GM18517 (cell line): ENCODE results near the gene GSC2.

Source experiments
- ATAC-seq: cut with Tn5 transposase; IDR thresholded peaks from one replicate; pipeline ENCODE4 v1.9.1; 2021; ENCODE audit warnings: mild to moderate bottlenecking, moderate library complexity; ENCODE audit not compliant: unreplicated experiment

The GSC2 gene, protein sequence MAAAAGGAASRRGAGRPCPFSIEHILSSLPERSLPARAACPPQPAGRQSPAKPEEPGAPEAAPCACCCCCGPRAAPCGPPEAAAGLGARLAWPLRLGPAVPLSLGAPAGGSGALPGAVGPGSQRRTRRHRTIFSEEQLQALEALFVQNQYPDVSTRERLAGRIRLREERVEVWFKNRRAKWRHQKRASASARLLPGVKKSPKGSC

DNA sequence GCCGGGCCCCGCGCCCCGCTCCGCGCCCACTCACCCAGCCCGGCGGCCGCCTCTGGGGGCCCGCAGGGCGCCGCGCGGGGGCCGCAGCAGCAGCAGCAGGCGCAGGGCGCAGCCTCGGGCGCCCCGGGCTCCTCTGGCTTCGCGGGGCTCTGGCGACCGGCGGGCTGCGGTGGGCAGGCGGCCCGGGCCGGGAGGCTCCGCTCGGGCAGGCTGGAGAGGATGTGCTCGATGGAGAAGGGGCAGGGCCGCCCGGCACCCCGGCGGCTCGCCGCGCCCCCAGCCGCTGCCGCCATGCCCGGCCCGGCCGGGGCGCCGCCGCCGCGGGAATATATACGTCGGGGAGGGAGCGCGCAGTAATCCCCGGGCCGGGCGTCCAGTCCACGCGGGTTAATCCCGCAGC is at the start of gene GSC2:
TSS of gene GSC2 (minus strand) at position 302 of the 400 bp plus-strand sequence. CDS start at position 293, 9 bp downstream.
- no peak for ATAC-seq

DNA sequence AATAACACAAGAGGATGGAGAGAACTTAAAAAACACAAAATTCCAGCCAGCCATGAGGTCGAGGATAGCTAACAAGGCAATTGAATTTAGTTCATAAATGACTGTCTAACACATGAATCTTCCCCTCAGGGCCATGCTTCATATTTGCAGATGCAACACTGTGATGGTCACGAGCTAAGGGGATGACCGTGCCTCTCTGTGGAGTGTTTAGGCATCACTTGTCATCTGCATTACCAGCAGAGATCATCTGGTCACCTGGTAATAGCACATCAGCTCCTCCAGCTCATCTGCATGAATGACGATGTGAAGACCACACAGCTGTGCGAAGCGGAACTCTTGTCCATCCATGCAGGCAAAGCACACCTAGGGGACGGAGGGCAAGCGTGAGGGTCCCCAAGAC is 49.4 kb upstream of the GSC2 start:
- ATAC-seq = no peak

DNA sequence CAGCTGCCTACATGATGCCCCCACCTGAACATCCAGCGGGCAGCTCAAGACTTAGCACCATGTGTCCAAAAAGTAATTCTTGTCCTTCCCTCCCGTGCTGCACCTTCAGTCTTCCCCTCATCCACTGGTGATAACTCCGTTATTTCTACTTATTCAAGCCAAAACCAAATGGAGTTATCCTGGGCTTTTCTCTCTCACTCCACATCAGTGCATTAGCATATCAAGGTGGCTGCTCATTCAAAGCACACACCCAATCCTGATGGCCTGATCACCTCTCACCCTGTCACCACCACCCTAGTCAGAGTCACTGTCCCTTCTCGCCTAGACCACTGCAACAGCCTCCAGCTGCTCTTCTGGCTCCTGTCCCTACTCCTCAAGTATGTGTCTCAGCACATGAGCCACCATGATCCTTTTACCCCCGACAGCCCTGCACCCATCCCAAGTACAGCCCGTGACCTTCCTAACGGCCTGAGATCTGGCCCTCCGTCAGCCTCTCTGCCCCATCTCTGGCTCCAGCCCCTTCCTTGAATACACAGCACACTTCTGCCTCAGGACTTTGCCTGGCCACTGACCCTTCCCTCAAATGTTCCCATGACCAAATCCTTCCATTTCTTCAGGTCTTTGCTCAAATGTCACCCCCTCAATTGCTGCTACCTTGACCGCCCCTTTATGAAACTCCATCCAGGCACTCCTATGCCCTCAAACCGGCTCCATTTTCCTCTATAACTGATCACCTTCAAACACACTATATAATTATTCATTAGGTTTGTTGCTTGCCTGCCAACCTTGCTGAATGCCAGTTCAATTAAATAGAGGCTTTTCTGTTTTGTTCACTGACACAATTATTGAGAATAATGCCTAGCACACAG is 48.1 kb upstream of the GSC2 start:
- ATAC-seq = no peak

DNA sequence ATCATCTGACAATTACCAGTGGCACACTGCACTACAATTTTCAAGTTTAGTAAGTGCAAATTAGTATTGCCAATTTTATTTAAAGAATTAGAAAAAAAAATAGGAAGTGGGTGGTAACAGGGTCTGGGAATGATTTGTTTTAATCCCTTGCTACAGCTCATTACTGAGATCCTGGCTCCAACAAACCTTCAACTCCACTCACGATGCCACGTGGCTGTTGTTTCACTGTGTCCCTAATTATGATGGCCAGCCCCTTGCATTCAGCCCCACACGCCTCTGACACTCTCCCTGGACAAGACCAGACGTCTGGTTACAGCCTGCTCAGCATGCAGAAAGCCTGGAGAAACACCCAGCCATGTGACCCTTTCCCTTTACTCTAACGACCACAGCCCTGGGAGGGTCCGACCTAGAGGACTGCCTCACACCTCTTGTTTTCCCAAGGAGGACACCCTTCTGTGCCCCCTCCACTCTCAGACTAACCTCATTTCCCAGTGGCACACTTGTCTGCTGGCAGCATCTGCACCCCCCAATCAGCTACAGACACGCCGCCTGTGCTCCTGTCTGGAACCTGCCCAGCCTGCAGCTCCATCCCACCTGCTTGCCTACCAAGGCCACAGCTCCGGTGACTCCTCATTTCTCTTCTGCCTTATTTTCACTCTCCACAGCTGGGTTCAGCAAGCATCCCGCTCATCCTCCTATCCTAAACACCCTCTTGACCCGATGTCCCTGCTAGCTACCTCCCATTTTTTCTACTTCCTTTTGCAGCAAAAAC is 46.9 kb upstream of the GSC2 start:
- ATAC-seq = no peak

DNA sequence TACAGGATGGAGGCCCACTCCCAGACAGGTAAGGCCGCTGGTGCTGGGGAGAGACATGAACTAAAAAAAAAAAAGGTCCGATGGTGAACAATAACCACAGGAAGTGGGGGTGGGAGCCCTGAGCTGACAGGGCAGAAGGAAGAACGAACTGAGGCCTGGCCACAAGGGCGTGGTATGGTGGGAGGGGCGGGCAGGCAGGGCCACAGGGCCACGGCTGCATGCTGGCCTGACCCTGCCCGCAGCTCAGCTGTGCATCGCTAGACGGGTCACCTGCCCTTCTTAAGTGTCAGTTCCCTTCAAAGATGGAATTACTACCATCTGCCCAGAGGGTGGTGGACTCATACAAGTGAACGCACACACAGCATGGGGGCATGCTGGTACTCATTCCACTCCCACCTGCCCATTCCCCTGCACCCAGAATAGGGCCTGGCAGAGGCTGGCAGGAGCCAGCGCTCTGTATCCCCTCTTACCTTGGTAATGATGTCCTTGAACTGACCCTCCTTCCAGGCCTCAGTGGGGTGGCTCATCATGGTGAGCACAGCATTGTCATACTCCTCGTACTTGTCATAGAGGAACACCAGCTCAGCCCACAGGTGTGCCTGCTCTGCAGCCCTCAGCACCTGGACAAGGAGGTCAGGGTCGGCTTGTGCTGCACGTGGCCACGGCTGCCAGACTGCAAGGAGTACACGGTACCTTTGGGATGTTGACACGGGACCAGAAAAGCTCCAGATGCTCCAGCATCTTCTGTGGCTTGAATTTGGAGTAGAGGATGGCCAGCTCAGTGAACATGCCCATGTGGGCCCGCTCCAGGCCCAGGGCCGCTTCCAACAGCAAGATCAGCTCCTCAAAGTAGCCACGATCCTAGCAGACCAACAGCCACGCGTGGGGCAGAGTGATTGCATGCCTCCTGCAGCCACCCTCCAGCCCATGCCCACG is 46.0 kb upstream of the GSC2 start:
- no peak for ATAC-seq

DNA sequence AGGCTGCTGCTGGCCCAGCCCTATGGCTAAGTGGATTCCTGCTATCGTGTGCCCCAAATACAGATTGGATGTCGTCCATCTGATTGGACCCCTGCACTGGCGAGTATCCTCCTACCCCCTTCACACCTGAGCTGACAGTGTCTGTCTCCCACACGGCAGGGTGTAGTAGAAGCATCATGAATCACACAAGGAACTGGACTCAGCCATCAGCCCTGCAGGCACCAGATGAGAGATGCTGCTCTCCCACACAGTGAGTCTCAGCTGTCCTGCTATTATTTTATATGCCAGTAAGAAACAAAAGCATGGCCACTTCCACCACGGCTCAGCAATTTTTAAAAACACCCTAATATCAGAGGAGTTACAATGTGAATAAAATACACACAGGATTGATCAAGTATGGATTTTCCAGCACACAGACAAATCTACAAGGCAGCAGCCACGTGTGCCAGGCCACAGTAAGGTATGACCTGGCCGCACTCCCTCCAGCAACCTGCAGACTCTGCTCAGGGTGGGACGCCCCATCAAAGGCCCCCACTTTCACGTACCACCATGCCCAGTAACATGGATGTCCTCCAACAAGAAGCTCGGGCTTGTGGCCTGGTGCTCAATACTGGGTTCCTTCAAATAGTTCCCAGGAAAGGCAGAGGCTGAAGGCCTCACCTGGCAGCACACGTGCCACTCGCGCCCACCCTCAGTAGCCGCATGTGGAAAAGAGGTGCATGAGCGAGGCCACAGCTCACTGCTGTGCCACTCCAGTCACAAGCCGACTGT is 44.9 kb upstream of the GSC2 start:
- ATAC-seq = no peak

DNA sequence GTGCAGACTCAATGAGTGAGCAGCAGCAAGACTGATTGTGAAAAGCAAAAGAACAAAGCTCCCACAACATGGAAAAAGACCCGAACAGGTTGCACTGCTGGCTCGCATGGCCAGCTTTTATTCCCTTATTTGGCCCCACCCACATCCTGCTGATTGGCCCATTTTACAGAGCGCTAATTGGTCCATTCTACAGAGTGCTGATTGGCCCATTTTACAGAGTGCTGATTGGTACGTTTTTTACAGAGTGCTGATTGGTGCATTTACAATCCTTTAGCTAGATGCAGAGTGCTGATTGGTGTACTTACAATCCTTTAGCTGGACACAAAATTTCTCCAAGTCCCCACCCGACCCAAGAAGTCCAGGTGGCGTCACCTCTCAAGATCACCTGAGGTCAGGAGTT is 43.8 kb upstream of the GSC2 start:
- ATAC-seq = no peak

DNA sequence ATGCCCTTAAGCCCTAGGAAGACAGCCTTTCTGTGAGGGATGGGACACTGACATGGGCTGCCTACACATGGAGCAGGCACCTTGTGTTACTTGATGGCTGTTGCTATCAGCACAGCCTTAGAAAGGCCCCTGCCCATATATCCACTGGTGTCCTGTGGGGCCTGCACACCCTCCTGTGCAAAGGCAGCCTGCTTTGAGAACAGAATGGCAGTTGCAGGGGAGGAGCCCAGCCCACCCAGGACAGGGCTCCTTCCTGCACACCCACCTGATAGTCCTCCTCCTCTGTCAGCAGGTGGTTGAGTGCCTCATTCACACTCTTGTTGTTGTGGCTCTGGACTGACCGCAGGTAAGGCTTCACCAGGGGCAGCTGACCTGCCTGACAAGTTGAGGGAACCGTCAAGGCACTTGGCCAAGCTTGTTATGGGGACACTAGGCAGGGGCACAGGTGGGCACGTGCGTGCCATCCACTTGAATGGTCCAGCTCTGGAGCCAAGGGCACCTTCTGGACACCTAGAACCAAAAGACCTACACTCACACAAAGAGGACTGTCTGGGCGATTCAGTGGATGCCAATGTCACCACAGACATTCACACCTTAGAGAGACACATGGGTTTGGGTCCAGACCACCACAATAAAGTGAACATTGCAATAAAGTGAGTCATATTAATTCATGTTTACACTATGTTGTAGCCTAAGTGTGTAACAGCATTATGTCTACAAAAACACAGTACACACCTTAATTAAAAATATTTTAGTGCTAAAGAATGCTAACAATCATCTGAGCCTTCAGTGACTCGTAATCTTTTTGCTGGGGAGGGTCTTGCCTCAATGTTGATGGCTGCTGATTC is 37.8 kb upstream of the GSC2 start:
- ATAC-seq = no peak

DNA sequence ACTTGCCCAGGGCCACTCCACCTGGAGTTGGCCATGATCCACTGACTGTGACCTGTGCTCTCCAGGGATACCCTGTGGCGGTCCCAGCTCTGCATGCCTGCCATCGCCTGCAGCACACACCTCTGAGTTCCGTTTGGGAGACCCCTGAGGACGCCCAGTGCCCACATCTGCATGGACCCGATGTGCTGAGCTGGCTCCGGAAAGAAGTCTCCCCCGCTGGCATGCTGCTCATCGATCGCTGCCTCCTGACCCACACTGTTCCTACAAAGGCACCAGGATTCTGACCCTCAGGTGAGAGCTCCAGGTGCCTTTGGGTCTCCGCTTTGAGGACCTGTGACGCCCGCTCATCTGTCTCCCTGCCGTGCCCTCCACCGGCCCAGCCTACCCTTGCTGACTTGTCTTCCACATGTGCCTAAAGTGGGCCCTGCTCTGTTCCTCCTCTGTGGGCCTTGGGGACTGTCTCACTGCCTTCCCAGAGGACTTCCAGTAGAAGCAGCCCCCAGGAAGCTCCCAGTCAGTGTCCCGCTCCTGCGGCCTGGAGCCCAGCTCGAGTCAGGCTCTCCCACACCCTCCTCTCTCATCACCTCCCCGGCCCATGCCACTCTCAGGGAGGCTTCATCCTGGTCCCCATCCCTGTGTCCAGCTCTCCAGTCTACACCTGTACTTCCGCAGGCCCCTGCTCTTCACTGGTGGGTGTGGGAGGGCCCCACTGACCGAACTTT is 34.3 kb upstream of the GSC2 start:
- no peak for ATAC-seq

DNA sequence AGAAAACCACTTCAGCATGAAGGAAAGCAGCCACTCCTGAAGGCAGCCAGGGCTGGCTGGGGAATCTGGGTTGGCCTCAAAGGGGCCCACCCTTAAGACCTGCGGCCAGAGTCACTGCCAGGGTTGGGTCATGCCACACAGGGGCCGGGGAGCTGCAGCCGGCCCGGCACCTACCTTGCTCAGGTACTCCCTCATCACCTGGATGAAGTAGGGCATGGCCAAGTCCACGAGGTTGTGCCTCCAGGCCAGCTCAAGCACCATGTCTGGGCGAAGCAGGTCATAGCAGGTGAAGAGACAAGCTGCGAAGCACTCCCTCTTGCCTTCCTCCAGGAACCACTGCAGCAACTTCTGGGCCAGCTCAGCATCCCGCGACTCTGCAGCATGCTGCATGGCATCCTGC is 33.1 kb upstream of the GSC2 start:
- no peak for ATAC-seq

DNA sequence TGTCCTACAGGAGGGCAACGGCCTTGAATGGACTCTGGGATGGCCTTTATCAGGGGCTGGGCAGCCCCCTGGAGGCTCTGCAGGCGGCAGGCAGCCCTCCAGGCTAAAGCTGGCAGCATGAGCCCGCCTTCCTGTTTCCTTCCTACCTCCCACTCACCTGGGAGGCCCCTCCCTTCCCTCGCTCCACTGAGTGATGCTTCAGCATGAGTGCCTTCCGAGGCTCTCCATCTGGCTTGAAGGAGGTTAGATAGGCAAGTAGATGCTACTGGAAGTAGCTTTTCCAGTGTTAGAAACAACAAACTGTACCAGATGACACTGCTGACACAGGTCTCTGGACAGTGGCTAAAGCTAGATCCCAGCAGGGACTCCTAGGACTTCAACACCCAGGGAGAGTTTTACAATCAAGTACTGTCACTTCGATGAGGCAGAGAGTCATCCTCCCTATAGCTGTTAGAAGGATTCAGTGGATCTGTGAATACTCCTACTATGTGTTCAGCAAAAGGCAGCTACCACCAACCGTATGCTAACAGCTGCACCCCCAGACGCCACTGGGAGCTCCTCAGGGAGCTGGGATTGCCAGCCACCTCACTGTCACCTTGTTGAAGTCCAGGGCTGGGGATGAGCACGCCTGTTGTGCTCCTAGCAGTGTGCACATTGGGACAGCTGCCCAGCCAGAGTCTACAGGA is 32.5 kb upstream of the GSC2 start:
- ATAC-seq = no peak

DNA sequence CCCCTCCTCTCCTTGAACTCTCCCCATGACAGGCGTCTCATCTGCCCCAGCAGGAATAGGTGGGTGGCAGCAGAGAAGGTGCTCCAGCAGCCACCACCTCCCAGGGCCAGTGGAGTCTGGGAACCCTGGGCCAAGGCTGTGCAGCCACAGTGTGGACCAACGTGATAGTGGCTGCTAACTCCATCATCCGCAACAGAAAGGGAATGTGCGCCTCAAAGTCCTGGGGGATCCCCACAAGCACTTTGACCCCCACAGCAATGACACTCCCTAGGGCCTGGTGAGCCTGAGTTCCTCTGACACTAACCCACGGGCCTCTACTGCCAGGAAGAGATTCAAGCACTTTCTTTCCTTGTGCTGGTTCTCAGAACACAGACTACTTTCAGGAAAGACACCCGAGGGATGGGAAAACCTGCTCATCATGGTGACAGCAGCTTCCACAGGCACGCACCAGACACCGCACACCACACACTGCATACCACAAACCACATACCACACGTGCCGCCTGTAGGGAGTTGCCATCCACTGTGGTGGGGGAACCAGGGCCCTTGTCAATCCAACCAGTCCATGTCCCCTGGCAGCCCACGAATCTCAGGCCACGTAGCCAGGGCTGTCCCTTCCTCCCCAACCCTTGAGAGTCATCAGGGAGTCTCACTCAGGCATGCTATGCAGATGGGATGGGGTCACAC is 31.8 kb upstream of the GSC2 start:
- no peak for ATAC-seq

DNA sequence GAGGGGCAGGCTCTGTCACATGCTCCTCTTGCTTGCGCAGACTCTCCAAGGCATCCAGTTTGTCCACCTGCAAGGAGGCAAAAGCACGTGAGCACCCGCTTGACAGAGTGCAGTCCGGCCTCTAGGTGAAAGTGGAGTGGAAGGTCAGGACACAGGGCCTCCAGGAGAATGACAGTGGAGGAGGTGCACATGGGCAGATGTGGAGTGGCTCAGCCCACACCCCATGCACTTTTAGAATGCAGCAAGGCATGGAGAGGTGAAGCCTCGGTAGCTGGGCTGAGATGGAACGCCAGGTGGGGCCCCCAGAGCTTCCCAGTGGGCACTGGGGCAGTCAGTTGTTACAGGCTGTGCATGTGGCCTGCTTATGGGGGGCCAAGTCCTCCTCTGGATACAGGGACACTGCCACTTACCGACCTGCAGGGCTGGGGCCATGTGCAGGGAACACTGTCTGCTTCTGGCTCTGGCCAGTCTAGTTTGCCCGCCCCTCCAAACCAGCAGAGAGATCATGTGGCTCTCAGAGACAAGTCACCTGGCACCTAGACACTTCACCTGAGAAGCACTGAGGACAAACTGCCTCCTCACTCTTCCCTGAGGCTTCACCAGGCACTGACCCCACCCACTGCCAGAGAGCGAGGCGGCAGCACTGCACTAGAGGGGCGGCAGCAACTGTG is 30.8 kb upstream of the GSC2 start:
- no peak for ATAC-seq

DNA sequence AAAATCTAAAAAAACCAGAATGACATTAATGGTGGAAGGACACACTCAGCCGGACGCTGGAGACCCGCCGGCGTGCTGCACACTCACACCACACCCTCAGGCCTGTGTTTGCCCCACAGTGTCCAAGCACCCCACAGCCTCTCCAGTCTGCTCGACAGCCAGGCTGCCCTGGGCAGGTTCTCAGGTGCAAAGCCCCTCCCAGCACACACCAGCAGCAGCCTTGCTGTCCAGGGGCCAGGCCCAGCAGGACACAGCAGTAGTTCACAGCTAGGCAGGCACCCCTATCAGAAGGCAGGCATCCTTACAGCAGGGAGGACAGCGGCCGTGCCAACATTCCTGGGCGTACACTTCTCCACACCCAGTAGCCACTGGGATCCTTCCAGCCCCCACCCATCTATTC is 30.1 kb upstream of the GSC2 start:
- ATAC-seq = no peak

DNA sequence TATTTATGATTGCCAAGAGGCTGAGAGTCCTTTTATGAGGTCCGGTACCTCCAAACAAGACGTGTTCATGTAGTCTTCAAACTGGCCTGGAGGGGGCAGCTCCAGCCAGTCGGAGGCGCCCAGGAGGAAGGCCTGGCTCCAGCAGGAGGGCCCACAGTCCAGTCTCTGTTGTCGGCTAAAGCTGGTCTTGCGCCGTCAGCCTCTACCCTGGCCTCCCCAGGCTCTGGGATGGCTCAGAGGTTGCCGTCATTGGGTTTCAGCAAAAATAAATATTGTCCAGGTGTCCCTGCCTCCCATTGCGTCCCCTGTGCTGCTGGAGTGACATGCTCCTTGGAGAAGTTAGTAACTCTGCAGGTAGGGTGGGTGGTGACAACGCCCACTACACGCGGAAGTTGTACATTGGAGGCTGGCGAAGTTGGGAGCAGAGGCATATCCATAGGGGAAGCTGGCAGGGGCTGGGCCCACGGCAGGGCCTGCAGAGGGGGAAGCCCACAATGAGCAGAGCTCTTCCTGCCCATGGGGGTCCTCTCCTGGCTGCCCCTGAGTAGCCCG is 29.5 kb upstream of the GSC2 start:
- ATAC-seq = no peak
